Osteoblast (primary cell): ENCODE data around the gene TARBP1. TPM values are rescaled to one million over a fixed set of nuclear protein-coding genes. Genes with fewer than 3 reads are reported as not detected.

Experiments
- DNase-seq: peaks from one replicate; pipeline ENCODE4 v3.0.0; 2011; ENCODE audit warnings: low spot score, mixed read lengths; ENCODE audit not compliant: insufficient read length; ENCODE audit errors: missing footprints
- H2AFZ ChIP-seq: 2 replicates; pipeline ENCODE4 v1.6.0; 2011; ENCODE audit warnings: mild to moderate bottlenecking, low read length
- H3K27ac ChIP-seq: 2 replicates; pipeline ENCODE4 v1.5.1; 2011; ENCODE audit warnings: mild to moderate bottlenecking, low read depth, low read length, moderate library complexity
- H3K27me3 ChIP-seq: 2 replicates; pipeline ENCODE4 v1.6.0; 2012; ENCODE audit warnings: mild to moderate bottlenecking, control low read depth, inconsistent platforms, low read length, moderate library complexity; ENCODE audit not compliant: insufficient read depth
- H3K36me3 ChIP-seq: 2 replicates; pipeline ENCODE4 v1.5.1; 2011; ENCODE audit warnings: mild to moderate bottlenecking, low read length, control low read depth, moderate library complexity; ENCODE audit not compliant: insufficient read depth
- H3K4me1 ChIP-seq: 2 replicates; pipeline ENCODE4 v1.5.1; 2011; ENCODE audit warnings: mild to moderate bottlenecking, low read length, control low read depth, moderate library complexity; ENCODE audit not compliant: insufficient read depth
- H3K4me2 ChIP-seq: 2 replicates; pipeline ENCODE4 v1.6.0; 2011; ENCODE audit warnings: mild to moderate bottlenecking, low read length; ENCODE audit not compliant: insufficient read depth
- H3K4me3 ChIP-seq: fragments of 200-600 bp; sonication (generic); 3 replicates; pipeline ENCODE4 v1.5.1; 2012; ENCODE audit warnings: mild to moderate bottlenecking, low read length, inconsistent platforms; ENCODE audit not compliant: insufficient read depth
- H3K79me2 ChIP-seq: 2 replicates; pipeline ENCODE4 v1.6.0; 2012; ENCODE audit warnings: mild to moderate bottlenecking, low read length, control low read depth, inconsistent platforms; ENCODE audit not compliant: insufficient read depth
- H3K9me3 ChIP-seq: 2 replicates; pipeline ENCODE4 v1.5.1; 2011; ENCODE audit warnings: low read depth, low read length, control low read depth
- H4K20me1 ChIP-seq: 2 replicates; pipeline ENCODE4 v1.6.0; 2012; ENCODE audit warnings: mild to moderate bottlenecking, low read length, control low read depth; ENCODE audit not compliant: insufficient read depth
- CTCF ChIP-seq: IDR thresholded peaks from 2 replicates; pipeline ENCODE4 v1.5.1; 2011; ENCODE audit warnings: mild to moderate bottlenecking, low read depth, low read length, moderate library complexity; ENCODE audit errors: extremely low read depth
- total RNA-seq: library from RNA; depleted of rRNA; stranded (reverse); fragments of >200 nt; gene quantifications from 2 replicates; pipeline ENCODE4 v1.2.3, GENCODE V29; 2012

TARBP1 gene
- total RNA-seq, 1 donor = 29.7 TPM

- no peak overlapping the region for H2AFZ ChIP-seq
- H4K20me1 ChIP-seq = no peaks in the 10 kb centered on the region
- H3K4me2 ChIP-seq = no peak overlapping the region
- no peaks in the 10 kb centered on the region for H3K79me2 ChIP-seq
- no peaks in the 10 kb centered on the region for H3K27me3 ChIP-seq
- no peak for TF ChIP-seq CTCF
- no peak for DNase-seq
- no peak overlapping the region for H3K27ac ChIP-seq
- peaks cover 10% of the 10 kb centered on the region for H3K4me1 ChIP-seq
- H3K36me3 ChIP-seq = peaks cover 19% of the 10 kb centered on the region
- H3K9me3 ChIP-seq = no peaks in the 10 kb centered on the region
- H3K4me3 ChIP-seq = no peak overlapping the region
Observed at GRCh38 chr1:234395297-234395696, 83.7 kb downstream of the TARBP1 start.

DNA sequence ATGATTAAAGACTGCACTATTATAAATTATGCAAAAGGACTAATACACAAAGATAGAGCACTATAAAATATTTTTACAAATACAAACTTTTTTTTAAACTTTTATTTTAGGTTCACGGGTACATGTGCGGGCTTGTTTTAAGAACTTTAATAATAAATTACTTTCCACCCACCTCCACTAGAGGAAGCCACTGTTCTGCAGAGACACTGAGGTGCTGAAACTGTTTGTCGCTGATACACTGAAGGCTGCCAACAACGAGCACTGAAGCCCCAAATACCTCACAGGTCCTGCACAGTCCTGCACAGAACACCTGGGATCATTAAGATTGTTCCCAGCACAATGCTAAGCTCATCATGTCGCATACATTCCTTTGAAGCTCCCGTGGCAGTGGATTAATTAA lies 85.8 kb downstream of the TARBP1 start:
- Histone ChIP-seq H3K9me3 (no peaks in the 10 kb centered on the region), H3K4me3 (no peak overlapping the region), H3K4me1 (peaks cover 2% of the 10 kb centered on the region), H3K4me2 (no peak overlapping the region), H2AFZ (no peak overlapping the region), H3K36me3 (peaks cover 19% of the 10 kb centered on the region), H3K27ac (no peak overlapping the region), H3K27me3 (no peaks in the 10 kb centered on the region), H4K20me1 (no peaks in the 10 kb centered on the region), H3K79me2 (no peaks in the 10 kb centered on the region)
- DNase-seq = no peak
- TF ChIP-seq CTCF = no peak

DNA sequence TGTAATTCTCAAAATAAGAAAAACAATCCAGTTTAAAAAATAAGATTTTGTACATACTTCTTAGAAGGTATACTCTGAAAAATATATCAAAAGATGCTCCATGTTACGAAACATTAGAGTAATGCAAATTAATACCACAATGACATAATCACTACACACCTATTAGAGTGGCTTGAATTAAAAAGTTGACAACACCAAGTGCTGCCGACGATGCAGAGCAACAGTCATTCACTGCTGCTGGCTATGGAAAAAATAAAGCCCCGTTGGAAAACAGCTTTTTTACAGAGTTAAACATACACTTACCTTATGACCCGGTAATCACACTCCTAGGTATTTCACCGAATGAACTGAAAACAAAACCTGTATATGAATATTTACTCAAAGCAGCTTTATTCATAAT lies 90.9 kb downstream of the TARBP1 start:
- H3K79me2 ChIP-seq = no peaks in the 10 kb centered on the region
- H3K27ac ChIP-seq = no peak overlapping the region
- H2AFZ ChIP-seq = no peak overlapping the region
- DNase-seq = no peak
- H4K20me1 ChIP-seq = no peaks in the 10 kb centered on the region
- H3K4me3 ChIP-seq = no peak overlapping the region
- H3K9me3 ChIP-seq = no peaks in the 10 kb centered on the region
- no peaks in the 10 kb centered on the region for H3K27me3 ChIP-seq
- no peaks in the 10 kb centered on the region for H3K4me1 ChIP-seq
- H3K4me2 ChIP-seq = no peak overlapping the region
- H3K36me3 ChIP-seq = peaks cover 14% of the 10 kb centered on the region
- no peak for TF ChIP-seq CTCF

DNA sequence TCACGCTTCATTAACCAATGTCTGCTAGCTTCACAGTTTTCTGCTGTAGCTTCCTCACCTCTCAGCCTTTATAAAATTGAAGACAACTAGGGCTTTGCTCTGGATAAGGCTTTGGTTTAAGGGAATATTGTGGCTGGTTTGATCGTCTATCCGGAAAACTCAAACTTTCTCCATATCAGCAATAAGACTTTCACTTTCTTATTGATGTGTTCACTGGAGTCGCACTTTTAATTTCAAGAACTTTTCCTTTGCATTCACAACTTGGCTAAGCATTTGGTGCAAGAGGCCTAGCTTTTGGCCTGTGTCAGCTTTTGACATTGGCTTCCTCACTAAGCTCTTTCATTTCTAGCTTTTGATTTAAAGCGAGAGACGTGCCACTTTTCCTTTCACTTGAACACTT lies 92.9 kb downstream of the TARBP1 start:
- peaks cover 7% of the 10 kb centered on the region for H3K36me3 ChIP-seq
- no peak for TF ChIP-seq CTCF
- H3K79me2 ChIP-seq = peaks cover 7% of the 10 kb centered on the region
- H3K27me3 ChIP-seq = no peaks in the 10 kb centered on the region
- no peaks in the 10 kb centered on the region for H3K4me1 ChIP-seq
- H3K4me2 ChIP-seq = no peak overlapping the region
- H3K27ac ChIP-seq = no peak overlapping the region
- H3K9me3 ChIP-seq = no peaks in the 10 kb centered on the region
- DNase-seq = no peak
- no peak overlapping the region for H3K4me3 ChIP-seq
- H2AFZ ChIP-seq = no peak overlapping the region
- no peaks in the 10 kb centered on the region for H4K20me1 ChIP-seq
